NCI-H1417 treated with DMSO at 0.1 percent for 48 hours (cell line): Measurements from ENCODE around the gene UPK3B.
"Not testable (repeated sequence)": the region's sequence is repeated elsewhere in the genome, so short reads cannot be mapped to it uniquely, and the experiment has no call there.

ENCODE experiments used
- DNase-seq: peaks from one replicate; lab custom pipeline; 2025; lab: John Stamatoyannopoulos, UW

UPK3B gene

GRCh38 chr7:76509931-76510877 is at the start of gene UPK3B:
UPK3B (plus strand) TSS chr7:76510552; CDS start chr7:76510653, 101 bp downstream.
- DNase-seq, result no peak

- DNase-seq, result not testable (repeated sequence)
These were observed 49.6 kb upstream of the UPK3B start for GRCh38 chr7:76460767-76461166.

GRCh38 chr7:76461464-76462101 is 48.8 kb upstream of the UPK3B start, which contains the start of gene DTX2:
DTX2 (plus strand) TSS chr7:76461709; CDS start chr7:76480510, 18,801 bp downstream.
- not testable (repeated sequence) for DNase-seq

GRCh38 chr7:76462271-76462882 is 48.0 kb upstream of the UPK3B start:
- DNase-seq, result not testable (repeated sequence)

GRCh38 chr7:76464959-76465358 is 45.4 kb upstream of the UPK3B start:
- not testable (repeated sequence) for DNase-seq

GRCh38 chr7:76465950-76466349 is 44.4 kb upstream of the UPK3B start:
- DNase-seq, result not testable (repeated sequence)

GRCh38 chr7:76467743-76468404 is 42.5 kb upstream of the UPK3B start:
- DNase-seq, result not testable (repeated sequence)

- DNase-seq, result not testable (repeated sequence)
These were observed 38.7 kb upstream of the UPK3B start for GRCh38 chr7:76471556-76472221.

- not testable (repeated sequence) for DNase-seq
These were observed 37.3 kb upstream of the UPK3B start for GRCh38 chr7:76473097-76473496.

GRCh38 chr7:76476280-76476679 is 34.1 kb upstream of the UPK3B start:
- not testable (repeated sequence) for DNase-seq

GRCh38 chr7:76476742-76477474 is 33.4 kb upstream of the UPK3B start:
- not testable (repeated sequence) for DNase-seq

- not testable (repeated sequence) for DNase-seq
These were observed 30.7 kb upstream of the UPK3B start for GRCh38 chr7:76479628-76480027.

- not testable (repeated sequence) for DNase-seq
These were observed 29.7 kb upstream of the UPK3B start for GRCh38 chr7:76480403-76481253.

GRCh38 chr7:76482660-76483059 is 27.7 kb upstream of the UPK3B start:
- not testable (repeated sequence) for DNase-seq

- not testable (repeated sequence) for DNase-seq
These were observed 27.3 kb upstream of the UPK3B start for GRCh38 chr7:76483081-76483480.

- DNase-seq, result not testable (repeated sequence)
These were observed 25.9 kb upstream of the UPK3B start for GRCh38 chr7:76484456-76484855.

GRCh38 chr7:76485822-76486610 is 24.3 kb upstream of the UPK3B start:
- DNase-seq, result not testable (repeated sequence)

GRCh38 chr7:76486618-76487017 is 23.7 kb upstream of the UPK3B start:
- not testable (repeated sequence) for DNase-seq

- not testable (repeated sequence) for DNase-seq
These were observed 22.4 kb upstream of the UPK3B start for GRCh38 chr7:76487969-76488368.
